NCI-H748 (cell line): ENCODE measurements around the gene OSBP2.

Experiments
- DNase-seq: peaks from one replicate; lab custom pipeline; 2025; ENCODE audit not compliant: unreplicated experiment; lab: John Stamatoyannopoulos, UW

Gene OSBP2

DNA sequence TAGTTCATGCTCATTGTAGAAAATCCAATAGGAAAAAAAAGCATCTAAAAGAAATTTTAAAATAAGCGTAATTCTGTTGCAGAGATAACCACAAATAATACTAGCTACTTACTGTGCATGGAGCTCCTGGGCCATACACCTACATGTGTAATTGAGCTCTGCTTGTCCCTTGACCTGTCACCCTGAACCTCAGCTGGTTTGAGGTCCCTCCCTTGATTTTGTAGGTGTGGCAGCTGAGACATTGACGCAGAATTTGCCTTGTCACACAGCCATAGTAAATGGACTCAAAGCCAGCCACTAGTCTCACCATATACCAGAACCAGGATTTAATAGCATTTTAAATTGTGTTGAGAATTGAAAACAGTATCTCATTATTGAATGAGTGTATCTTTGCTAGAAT, 138.6 kb downstream of the OSBP2 start:
- no peak for DNase-seq

DNA sequence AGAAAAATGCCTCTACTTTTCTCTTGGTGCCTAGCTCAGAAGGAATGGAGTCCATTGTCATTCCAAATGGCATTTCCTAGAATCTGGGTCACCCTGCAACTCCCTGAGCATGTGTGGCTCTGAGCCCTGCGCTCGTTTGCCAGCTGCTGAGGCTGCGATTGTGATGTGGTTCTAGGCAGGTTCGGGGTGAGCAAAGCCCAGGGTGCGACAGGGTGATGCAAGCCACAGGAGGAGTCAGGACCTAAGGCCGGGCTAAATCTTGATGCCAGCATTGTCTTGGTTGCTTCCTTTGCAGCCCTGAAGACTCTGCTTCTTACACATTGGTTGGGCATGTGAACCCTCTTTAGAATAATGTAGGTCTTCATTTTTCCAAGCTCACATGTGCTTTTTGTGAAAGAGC, 142.9 kb downstream of the OSBP2 start:
- no peak for DNase-seq

DNA sequence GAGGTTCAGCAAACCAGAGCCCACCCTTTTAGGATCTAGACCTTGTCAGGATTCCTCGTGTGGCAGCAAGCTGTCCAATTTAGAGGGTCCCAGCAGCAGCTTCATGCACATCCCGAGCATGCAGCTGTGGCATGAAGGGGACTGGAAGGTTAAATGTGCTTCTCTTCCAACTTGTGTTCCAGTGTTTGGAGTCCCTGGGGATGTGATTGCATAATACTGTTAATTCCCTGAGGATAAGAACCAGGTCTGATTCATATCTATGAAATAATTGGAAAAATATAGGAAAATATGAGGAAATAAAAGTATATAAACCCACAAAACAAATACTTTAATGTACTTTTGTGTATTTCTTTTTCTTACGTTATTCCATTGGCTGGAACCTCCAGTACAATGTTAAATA, 143.4 kb downstream of the OSBP2 start:
- DNase-seq: no peak

DNA sequence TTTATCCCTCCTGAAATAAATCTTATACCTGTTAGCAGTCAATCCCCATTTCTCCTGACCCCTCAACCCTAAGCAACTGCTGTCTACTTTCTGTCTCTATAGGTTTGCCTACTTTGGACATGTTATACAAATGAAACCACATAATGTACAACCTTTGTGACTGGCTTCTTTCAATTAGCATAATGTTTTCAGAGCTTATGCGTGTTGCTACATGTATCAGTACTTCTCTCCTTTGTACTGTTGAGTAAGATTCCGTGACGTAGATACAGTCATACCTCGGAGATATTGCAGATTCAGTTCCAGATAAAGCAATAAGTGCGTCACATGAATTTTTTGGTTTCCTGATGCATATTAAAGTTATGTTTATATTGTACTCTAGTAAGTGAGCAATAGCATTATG, 146.6 kb downstream of the OSBP2 start:
- no peak for DNase-seq

DNA sequence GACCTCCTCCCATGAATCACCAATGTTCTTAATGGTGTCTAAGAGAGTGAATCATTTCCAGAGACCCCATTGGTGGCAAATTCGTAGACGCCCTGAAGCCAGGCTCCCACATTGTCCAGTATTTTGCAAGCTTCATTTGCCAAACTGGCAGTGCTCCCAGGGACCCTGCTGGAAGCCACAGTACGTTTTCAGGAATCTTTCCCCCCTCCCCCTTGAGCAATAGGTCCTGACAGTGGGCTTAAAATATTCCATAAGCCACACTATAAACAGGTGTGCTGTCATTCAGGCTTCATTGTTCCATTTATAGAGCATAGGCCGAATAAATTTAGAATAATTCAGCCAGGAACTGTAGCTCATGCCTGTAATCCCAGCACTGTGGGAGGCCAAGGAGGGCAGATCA, 148.6 kb downstream of the OSBP2 start:
- DNase-seq: no peak

DNA sequence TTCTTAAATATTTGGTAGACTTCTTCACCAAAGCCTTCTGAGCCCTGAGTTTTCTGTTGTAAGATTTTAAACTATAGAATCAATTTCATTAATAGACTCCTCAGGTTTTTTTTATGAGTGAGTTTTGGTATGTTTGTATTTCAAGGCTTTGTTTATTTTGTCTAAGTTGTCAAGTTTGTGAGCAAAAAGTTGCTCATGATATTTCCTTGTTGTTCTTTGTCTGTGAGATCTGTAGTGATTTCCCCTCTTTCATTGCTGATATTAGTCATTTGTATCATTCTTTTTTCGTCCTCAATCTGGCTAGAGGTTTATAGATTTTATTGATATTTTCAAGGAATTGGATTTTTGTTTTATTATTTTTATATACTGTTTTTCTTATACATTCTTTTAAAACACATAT, 152.9 kb downstream of the OSBP2 start:
- DNase-seq: no peak

DNA sequence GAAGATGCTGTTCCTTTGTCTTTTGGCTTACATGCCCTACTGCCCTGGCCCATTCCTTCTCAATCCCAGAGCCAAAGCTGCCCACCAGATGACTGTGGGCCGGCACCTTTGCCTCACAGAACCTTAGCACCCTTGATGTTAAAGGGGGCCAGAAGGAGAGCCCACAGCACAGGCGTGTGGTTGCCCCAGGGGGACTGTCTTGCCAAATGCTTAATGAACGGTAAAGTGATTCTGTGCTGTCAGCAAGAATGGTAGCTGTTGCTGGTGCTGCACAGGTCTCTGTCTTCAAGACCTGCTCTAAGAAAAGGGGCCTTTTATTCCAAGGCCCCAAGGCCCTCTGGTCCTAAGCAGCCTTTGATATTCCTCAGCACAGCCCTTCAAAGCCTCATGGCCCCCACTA, 160.6 kb downstream of the OSBP2 start:
- no peak for DNase-seq

DNA sequence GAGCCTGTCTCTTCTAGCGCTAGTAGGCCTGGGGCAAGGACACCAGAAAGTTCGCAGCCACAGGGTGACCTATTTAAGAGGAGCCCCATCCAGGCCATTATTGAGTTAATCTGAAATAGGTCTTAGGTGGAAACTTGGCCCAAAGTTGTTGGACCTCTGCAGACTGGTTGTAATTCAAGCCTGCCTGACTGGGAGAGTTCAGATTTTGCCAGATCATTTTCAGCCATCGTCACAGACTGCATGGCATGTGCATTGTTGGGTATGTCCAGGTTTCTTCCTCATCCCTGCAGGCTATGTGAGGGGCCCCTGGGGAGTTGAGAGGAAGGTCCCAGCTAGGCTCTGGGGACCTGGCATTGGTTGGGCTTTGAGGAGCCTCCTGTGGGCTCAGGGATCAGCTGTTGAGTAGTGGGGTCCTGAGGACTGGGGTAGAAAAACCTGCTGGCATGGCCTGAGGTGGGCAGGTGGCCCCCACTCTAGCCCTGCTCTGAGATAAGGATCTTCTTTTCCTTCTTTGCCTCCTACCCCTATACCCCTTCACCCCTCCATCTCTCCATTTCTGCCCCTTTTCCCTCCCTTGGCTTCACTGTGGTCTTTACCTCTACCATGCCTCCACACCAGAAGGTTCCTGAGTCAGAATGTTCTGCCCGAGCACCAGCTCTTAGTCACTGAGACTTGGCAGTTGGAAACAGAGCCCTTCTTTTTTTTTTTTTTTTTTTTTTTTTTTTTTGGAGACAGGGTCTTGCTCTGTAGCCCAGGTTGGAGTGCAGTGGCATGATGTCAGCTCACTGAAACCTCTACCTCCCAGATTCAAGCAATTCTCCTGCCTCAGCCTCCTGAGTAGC, 161.2 kb downstream of the OSBP2 start:
- no peak for DNase-seq

DNA sequence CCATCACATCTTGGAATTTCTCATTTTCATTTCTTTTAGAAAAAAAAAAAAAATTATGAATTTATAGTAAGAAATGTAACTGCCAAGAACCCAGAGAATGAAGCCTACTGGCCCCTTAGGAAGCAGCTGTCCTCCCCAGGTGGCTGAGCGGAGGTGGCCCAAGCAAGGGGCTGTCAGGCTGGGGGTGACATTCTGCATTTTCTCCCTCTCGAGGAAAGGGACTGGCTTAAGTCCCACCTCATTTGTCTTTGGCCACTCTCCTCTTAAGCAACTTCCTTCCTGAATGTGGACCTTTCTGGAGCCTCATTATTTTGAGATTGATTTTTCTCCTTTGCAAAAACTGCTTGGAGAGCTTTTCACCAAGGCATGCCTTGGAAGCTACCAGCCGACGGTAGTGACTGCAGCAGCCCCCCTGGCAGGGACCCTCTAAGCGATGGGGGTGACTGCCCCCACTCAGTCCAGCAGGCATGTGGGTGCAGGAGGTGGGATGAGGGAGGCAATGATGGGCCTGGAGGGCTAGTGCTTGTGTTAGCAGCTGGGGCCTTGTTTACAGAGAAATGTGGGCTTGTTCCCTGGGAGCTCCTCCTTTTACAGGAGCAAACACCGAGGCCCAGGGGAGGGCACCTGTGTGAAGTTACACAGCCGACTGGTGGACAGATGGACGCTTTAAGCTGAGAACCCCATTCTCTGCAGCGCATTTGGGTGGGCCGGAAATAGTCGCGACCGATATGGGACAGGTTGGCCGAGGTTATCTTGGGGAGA, 162.2 kb downstream of the OSBP2 start:
- DNase-seq: no peak

DNA sequence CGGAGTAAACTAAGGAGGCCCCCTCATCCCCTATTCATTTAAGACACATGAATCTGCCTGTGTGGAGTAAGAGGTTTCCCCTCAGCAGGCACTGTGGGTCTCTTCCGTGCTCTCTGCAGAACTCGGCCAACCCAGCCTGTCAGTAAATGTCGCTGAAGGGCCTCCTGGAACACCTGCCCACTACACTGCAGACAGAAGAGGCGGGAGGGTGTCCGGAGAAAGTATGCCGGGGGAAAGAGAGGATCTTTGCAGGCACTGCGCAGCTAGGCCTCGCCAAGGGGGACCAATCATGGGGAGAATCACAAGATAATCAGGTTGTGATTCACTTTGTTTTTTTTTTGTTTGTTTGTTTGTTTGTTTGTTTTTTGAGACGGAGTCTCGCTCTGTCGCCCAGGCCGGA, 163.1 kb downstream of the OSBP2 start:
- DNase-seq: no peak

DNA sequence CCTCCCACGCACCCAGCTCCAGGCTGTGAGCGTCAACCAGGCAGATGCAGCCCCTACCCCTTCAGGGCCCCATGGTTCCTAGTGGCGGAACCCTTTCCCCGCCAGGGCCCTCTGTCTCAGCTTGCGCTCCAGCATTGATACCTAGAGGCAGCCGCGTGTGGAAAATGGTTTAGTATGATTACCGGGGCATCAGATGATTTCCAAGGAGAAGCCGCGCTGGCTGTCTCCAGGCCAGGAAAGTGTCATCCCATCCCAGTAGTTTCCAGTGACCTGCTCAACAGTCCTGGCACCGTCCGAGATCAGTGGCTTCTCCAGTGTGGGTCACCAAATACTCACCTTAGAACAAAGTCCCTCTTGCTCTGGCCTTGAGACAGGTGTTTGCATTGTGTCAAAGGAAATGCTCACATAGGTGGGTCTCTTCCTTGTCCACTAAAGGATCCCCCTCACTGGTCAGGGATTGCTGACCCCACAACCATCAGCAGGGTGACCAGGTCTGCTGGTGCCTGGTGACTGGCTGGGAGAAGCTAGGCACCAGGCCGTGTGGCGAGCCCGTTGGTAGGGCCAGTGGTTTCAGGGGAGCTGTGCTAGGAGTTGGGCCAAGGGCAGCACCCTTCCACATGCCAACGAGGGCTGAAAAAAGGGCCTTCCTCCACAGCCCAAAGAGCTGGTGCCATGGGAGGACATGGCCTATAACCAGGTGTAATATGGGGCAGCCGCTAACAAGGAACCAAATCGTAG, 164.5 kb downstream of the OSBP2 start:
- no peak for DNase-seq

DNA sequence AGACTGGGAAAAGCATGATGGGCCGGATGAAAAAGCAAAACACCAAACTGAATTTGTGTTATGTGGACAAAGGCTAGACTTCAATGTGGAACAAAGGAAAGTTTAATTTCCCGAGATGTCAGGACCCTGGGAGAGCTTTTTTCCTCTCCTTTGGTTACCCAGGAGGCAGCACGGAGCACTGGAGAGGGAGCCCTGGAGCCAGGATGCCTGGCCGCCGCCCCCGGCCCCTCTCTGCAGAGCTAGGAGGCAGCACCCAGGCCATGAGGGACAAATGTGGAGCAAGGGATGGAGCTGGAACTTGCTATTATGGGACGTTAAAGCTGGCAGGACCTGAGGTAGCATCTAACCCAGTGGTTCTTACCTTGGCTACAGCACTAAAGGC, 165.0 kb downstream of the OSBP2 start:
- DNase-seq: no peak

DNA sequence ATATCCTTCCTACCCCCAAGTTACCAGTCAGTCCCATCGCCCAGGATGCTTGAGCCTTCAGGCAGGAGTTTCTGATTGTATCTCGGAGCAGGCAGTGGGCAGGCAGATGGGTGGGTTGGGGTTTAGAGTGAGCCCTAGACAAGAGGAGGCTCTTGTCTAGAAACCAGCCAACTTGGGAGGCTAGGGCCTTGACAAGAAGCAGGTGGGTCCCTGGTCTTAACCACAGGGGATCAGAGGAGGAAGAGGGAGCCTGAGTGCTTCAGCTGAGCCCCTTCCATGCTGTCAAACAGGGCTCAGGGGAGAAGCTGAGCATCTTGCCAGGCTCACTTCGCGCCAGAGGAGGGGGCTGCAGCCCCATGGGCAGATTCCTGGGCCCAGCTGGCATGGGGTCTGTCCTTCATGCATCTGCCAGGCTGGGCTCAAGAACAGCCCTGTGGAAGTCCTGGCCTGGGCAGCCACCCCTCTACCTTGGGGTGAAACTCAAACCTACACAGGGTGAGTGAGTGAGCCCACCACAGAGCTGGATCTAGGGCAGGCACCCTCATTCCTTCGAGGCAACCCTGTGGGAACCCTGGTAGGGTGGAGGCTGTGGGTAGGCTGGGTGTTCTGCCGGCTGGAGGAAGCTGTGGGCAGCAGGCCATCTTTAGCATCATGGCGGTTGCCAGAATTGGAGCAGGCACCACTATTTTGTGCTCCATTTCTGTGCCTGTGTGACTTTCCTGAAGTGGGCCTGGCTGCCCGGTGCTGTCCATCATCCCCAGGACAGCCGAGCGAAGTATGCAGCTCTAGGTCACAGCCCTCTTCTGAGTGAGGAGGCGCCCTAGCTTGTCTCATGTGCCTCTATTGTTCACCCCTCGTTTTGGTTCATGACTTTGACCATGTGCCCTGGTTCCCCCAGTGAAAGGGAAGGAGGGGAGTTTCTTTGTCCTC, 165.8 kb downstream of the OSBP2 start:
- no peak for DNase-seq

DNA sequence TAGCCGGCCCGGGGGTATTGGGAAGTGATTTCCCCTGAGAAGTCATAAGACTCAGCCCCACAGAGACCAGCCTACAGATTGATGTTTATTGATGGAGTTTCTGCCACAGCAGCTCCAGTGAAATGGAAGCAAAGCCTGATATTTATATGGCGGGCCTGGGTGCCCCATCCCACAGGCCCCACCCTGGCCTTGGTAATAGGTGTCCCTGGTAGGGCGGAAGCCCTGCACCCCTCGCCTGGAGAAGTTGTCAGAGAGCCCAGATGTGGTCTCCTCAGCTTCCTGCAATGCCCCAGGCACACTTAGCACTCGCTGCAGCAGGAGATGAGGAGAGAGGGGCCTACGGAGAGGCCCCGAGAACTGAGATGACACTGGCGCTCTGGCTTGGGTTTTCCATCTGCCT, 166.5 kb downstream of the OSBP2 start:
- no peak for DNase-seq

DNA sequence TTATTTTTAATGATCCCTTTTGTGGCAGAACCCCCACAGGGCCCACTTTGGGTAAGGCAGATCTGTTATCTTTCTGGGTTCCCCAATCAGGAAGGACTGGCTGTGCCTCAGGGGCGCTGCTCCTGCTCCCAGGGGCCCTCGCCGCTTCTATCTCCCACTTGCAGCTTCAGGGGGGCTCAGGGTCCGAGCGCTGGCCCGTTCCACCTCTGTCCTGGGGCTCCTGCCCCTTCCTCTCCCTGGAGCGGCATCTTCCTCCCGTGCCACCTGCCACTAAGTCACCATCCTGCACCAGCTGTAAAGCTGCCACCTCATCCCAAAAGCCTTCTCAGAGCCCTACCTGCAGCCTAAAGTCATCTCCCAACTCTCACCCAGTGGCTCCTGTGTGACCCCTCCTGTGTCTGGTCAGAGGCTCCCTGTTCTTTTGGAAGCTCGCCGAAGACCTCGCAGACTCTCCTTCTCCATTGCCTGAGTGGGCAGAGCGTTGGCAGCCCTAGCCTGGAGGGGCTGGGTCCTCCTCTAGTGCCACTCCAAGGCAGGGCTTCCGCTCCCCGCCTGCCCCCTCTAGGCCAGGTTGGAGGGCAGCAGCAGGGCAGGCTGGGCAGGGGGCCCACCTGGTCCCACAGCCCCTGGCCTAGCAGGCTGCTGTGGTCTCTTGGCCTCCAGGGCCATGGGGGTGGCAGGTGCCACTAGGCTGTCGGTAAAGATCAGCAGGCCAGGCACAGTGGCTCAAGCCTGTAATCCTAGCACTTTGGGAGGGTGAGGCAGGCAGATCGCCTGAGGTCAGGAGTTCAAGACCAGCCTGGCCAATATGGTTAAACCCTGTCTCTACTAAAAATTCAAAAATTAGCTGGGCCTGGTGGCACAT, 167.2 kb downstream of the OSBP2 start:
- DNase-seq: no peak

DNA sequence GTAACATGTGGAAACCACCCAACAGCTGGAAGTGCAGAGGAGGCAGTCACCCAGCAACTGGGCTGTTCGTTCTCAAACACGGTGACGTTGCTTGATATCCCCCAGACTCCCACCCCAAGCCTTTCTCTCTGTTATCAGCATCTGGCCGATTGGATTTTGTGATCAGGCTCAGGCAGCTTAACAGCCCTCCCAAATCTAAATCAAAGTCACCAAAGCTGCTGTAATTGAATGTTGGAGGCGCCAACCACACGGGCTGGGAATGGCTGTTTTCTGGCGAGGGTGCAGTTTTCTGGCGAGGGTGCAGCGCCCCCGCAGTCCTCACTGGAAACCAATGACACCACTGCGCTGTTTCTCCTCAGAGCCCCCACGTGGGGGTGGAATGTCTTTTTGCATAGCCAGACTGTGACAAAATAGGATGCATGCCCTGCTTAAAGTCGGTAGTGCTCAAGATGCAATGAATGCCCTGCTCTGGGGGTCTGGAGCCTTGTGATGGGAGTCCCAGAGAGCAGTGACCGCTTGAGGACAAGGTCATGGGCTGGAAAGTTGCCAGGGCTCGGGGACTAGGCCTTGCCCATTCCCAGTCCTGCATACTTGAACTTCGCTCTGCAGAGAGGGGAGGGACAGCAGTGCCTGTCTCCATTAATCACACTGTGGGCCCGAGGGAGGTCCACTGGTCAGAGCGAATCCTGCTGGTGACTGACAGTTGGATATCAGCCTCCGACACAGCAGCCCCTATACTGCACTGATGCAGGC, 168.6 kb downstream of the OSBP2 start:
- DNase-seq: no peak

DNA sequence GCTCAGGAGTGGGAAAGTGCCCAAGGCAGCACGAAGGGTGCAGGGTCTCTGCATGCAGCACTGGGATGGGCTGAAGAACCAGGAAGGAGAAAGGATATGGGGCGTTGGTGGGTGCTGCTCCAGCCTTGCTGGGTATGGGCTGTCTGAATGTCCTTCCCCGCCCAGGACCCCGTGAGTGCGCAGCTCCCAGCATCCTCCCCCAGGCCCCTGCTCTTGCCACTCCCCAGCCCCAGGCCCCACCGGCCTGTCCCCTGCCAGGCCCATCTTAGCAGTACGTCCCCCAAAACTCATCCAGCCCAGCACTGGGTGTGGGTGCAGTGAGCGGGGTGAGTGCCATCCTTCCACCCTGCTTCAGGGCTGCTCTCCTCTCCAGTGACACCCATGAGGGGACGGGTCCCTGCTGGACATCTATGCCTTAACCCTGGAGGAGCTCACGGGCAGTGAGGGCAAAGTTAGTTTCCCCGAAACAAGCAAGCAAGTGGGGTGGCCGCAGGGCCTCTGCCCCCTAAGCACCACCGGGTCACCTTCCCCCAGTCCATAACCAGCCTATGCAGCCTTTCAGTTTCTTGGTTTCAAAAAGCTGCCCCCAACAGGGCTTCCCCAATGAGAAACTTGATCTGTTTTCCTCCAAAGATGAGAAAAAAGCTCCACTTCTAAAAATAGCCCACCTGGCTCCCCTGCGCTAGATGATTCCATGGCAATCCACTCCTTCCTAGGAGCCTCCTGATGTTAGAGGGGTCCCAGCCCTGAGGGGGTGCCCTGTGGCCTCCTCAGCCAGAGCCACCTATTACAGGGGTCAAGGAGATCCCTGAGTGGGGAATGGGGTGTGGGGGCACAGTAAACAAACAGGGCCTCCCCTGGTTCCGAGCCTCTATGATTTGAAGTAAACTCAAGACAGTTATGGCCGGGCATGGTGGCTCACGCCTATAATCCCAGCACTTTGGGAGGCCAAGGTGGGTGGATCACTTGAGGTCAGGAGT, 170.1 kb downstream of the OSBP2 start:
- DNase-seq: no peak

DNA sequence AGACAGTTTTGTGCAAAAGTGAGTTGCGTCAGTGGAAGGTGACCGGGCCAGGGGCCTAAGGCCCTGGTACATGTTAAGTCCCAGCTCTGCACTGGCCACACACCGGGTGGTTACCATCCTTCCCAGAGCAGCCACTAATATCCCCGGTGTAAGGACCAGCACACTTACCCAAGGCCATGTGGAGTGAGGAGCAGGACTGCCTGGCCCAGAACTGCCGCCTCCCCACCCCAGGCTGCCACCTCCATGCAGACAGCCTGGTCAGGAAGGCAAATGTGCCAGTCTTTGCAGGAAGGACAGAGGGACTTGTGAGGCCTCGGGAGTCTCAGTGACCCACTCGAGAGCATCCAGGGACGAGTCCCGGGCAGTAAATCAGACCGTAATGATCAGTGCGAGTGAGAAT, 171.0 kb downstream of the OSBP2 start:
- no peak for DNase-seq
